ENCODE measurements around the gene ZNF407. TPM values are rescaled to one million over a fixed set of nuclear protein-coding genes. Genes with fewer than 3 reads are reported as not detected.

Gene ZNF407
- total and polyA plus RNA-seq, 11 donors, result 3.8 to 14.7 (median 11.5) TPM

DNA sequence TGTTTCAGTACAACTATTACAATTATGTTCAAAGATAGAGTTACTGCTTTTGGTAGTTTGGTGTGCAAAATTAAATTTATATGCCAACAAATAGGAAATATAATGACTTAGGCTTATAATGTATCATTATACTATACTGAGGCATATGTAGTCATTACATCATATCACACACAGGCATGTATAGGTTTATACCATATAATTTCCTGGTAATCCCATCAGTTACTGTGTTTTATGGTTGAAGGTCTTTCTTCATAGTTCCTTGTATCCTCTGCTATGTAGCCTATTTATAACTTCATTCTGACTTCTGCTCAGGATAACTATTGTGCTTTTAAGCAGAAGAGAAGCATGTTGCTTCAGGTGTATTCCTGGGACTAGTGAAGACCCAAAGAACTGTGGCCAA lies 110.5 kb downstream of the ZNF407 start:
- DNase-seq (no peak), ATAC-seq (no peak)
- no peak overlapping the region for H3K27ac ChIP-seq
- intact Hi-C loops (cut with DNase I), result no loop called here
- no peaks in the 10 kb centered on the region for H3K9me3 ChIP-seq
- H3K4me1 ChIP-seq, result no peaks in the 10 kb centered on the region
- TF ChIP-seq, protein P1, sequence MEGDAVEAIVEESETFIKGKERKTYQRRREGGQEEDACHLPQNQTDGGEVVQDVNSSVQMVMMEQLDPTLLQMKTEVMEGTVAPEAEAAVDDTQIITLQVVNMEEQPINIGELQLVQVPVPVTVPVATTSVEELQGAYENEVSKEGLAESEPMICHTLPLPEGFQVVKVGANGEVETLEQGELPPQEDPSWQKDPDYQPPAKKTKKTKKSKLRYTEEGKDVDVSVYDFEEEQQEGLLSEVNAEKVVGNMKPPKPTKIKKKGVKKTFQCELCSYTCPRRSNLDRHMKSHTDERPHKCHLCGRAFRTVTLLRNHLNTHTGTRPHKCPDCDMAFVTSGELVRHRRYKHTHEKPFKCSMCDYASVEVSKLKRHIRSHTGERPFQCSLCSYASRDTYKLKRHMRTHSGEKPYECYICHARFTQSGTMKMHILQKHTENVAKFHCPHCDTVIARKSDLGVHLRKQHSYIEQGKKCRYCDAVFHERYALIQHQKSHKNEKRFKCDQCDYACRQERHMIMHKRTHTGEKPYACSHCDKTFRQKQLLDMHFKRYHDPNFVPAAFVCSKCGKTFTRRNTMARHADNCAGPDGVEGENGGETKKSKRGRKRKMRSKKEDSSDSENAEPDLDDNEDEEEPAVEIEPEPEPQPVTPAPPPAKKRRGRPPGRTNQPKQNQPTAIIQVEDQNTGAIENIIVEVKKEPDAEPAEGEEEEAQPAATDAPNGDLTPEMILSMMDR (IDR thresholded peaks at IDR 0.05), result no peak
- TF ChIP-seq POLR2A (IDR thresholded peaks at IDR 0.05), result no peak
- H3K27me3 ChIP-seq, result no peaks in the 10 kb centered on the region
- H3K4me3 ChIP-seq, result no peak overlapping the region
- no peaks in the 10 kb centered on the region for H3K36me3 ChIP-seq

GRCh38 chr18:74709452-74709851 lies 111.8 kb downstream of the ZNF407 start:
- Histone ChIP-seq H3K27me3 (no peaks in the 10 kb centered on the region), H3K27ac (no peak overlapping the region), H3K36me3 (no peaks in the 10 kb centered on the region), H3K4me1 (no peaks in the 10 kb centered on the region), H3K9me3 (no peaks in the 10 kb centered on the region), H3K4me3 (no peak overlapping the region)
- DNase-seq (no peak), ATAC-seq (no peak)
- WGBS, 4 donors, result 92 to 98% (median 96%) methylated on average over 3 of the region's 3 CpGs
- TF ChIP-seq, protein P1 (IDR thresholded peaks at IDR 0.05), result no peak
- no peak for TF ChIP-seq POLR2A (IDR thresholded peaks at IDR 0.05)
- intact Hi-C loops (cut with DNase I), result no loop called here

DNA sequence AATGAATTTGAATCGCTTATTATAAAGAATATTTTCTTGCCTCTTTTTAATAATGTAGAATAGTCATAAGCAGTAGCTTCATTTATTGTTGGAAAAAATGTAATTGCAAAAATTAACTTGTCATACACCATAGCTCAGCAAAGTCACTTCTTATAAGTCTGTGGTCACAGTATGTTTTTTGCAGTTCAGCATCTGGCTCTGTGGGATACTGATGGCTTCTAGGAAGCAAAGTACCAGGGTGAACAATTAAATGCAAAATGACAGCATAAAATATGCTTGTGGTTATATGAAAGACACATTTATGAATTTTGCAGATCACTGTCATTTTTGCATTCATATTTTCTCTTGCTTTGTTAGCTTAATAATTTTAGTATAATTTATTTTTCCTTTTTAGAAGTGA lies 116.5 kb downstream of the ZNF407 start:
- no peak for ATAC-seq
- intact Hi-C loops (cut with DNase I), result no loop called here
- Histone ChIP-seq H3K4me3 (no peak overlapping the region), H3K36me3 (no peaks in the 10 kb centered on the region), H3K27me3 (no peaks in the 10 kb centered on the region), H3K9me3 (no peaks in the 10 kb centered on the region), H3K4me1 (no peaks in the 10 kb centered on the region), H3K27ac (no peak overlapping the region)
- 98 to 100% (median 99%) methylated on average over 1 of the region's 1 CpG for WGBS, 4 donors
- TF ChIP-seq, protein P1 (IDR thresholded peaks at IDR 0.05), result no peak
- no peak for TF ChIP-seq POLR2A (IDR thresholded peaks at IDR 0.05)
- DNase-seq, result no peak

- no peak overlapping the region for H3K27ac ChIP-seq
- no peak for DNase-seq
- intact Hi-C loops (cut with DNase I), result no loop called here
- no peak overlapping the region for H3K4me3 ChIP-seq
- no peaks in the 10 kb centered on the region for H3K36me3 ChIP-seq
- ATAC-seq, result no peak
- H3K4me1 ChIP-seq, result no peaks in the 10 kb centered on the region
- WGBS, 4 donors, result 88 to 92% (median 90%) methylated on average over 6 of the region's 6 CpGs
- TF ChIP-seq, protein P1 (IDR thresholded peaks at IDR 0.05), result no peak
- TF ChIP-seq POLR2A (IDR thresholded peaks at IDR 0.05), result no peak
- peaks cover 0 to 4% (median 0%) of the 10 kb centered on the region in 12 donors for H3K9me3 ChIP-seq
- H3K27me3 ChIP-seq, result no peaks in the 10 kb centered on the region
Observed at GRCh38 chr18:74714791-74715190, 117.1 kb downstream of the ZNF407 start.

Measured in heart left ventricle (tissue), 16 donors.